LNCAP (cell line): ENCODE measurements around the gene HIPK2.

ENCODE experiments used
- CTCF ChIP-seq: fragments of 450-650 bp; IDR thresholded peaks from 2 replicates; pipeline ENCODE4 v1.5.1; 2017; ENCODE audit warnings: mild to moderate bottlenecking

The HIPK2 gene

GRCh38 chr7:139566736-139567646 is 210.8 kb downstream of the HIPK2 start:
- TF ChIP-seq CTCF: no peak

- TF ChIP-seq CTCF: no peak
Observed at GRCh38 chr7:139566075-139566474, 211.7 kb downstream of the HIPK2 start.

GRCh38 chr7:139563856-139564255 is 213.9 kb downstream of the HIPK2 start:
- no peak for TF ChIP-seq CTCF

- no peak for TF ChIP-seq CTCF
Observed at GRCh38 chr7:139562961-139563565, 214.7 kb downstream of the HIPK2 start.

- no peak for TF ChIP-seq CTCF
Observed at GRCh38 chr7:139562491-139562890, 215.3 kb downstream of the HIPK2 start.

- TF ChIP-seq CTCF: no peak
Observed at GRCh38 chr7:139560678-139561077, 217.1 kb downstream of the HIPK2 start.

- no peak for TF ChIP-seq CTCF
Observed at GRCh38 chr7:139560199-139560598, 217.6 kb downstream of the HIPK2 start.
